AG04450 (cell line): Measurements from ENCODE around the gene FILIP1. TPM values are rescaled to one million over a fixed set of nuclear protein-coding genes. Genes with fewer than 3 reads are reported as not detected.

Source experiments
- CTCF ChIA-PET: fragments of 300-600, 350-600 bp; formaldehyde crosslinking; extraction: SDS; loops from one replicate; lab custom pipeline; 2022; ENCODE audit warnings: antibody characterized with exemption, inconsistent platforms; lab: Charles Lee
- POLR2A ChIA-PET: fragments of 350-600 bp; formaldehyde crosslinking; extraction: SDS; loops from one replicate; lab custom pipeline; 2021; ENCODE audit warnings: antibody characterized with exemption, inconsistent platforms; lab: Yijun Ruan, JAX
- DNase-seq: peaks from one replicate; pipeline ENCODE4 v3.0.0-alpha.2; 2011; ENCODE audit warnings: low read depth, low spot score
- H3K27ac ChIP-seq: one replicate; pipeline ENCODE4 v1.5.1; 2012; ENCODE audit warnings: low read depth, low read length, control low read depth
- H3K27me3 ChIP-seq: one replicate; pipeline ENCODE4 v1.6.0; 2012; ENCODE audit warnings: low read length; ENCODE audit not compliant: control insufficient read depth, insufficient read depth
- H3K4me3 ChIP-seq: 2 replicates; pipeline ENCODE4 v1.5.1; 2011; ENCODE audit warnings: mild to moderate bottlenecking, low read depth, low read length, control low read depth
- H3K9me3 ChIP-seq: 2 replicates; pipeline ENCODE4 v1.5.1; 2012; ENCODE audit warnings: low read length; ENCODE audit not compliant: control insufficient read depth, insufficient read depth
- polyA plus RNA-seq: library from polyadenylated mRNA; depleted of rRNA; stranded (reverse); fragments of >200 nt; gene quantifications from 2 replicates; pipeline ENCODE4 v1.2.3, GENCODE V29; 2011
- TF ChIP-seq, protein P1 (sequence below): IDR thresholded peaks from 2 replicates; pipeline ENCODE4 v1.5.1; 2011; ENCODE audit warnings: low read depth, low read length, control low read depth, inconsistent platforms

Gene FILIP1
- polyA plus RNA-seq, 1 experiment = 0.12 TPM

DNA sequence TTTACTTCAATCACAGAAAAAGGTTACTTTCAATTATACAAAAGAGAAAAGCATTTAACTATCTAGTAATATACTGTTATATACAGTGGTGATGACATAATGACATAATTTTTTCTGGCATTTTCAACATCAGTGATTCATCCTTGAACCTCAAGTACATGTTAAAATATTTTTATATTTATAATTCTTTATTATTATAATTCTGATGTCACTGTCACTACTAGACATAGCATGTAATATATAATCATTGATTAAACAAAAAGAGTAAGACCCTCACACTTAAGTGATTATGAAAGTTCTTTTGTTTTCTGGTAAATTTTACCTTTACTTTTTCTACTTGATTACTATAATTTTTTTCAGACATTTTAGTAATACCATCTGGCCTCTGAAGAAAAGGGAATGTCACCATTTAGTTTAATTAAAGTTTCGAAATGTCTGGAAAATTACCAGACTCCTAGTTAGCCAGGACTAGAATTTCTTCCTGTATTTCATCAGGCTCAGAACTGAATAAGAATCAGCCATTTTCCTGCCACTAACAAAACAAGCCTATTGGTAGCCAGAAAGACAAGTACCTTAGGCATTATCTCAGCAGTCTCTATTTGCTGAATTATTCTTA, 71.5 kb downstream of the FILIP1 start:
- ChIA-PET CTCF (interaction anchor here (1.0 kb wide), 1 partner anchor 125 kb away, joined by 4 read pairs; no protein-coding TSS in a partner anchor), POLR2A (no interaction called here)
- H3K27ac ChIP-seq = no peak overlapping the region
- H3K27me3 ChIP-seq = no peaks in the 10 kb centered on the region
- DNase-seq = no peak
- no peak overlapping the region for H3K4me3 ChIP-seq
- TF ChIP-seq, protein P1, sequence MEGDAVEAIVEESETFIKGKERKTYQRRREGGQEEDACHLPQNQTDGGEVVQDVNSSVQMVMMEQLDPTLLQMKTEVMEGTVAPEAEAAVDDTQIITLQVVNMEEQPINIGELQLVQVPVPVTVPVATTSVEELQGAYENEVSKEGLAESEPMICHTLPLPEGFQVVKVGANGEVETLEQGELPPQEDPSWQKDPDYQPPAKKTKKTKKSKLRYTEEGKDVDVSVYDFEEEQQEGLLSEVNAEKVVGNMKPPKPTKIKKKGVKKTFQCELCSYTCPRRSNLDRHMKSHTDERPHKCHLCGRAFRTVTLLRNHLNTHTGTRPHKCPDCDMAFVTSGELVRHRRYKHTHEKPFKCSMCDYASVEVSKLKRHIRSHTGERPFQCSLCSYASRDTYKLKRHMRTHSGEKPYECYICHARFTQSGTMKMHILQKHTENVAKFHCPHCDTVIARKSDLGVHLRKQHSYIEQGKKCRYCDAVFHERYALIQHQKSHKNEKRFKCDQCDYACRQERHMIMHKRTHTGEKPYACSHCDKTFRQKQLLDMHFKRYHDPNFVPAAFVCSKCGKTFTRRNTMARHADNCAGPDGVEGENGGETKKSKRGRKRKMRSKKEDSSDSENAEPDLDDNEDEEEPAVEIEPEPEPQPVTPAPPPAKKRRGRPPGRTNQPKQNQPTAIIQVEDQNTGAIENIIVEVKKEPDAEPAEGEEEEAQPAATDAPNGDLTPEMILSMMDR = no peak
- H3K9me3 ChIP-seq = no peaks in the 10 kb centered on the region

DNA sequence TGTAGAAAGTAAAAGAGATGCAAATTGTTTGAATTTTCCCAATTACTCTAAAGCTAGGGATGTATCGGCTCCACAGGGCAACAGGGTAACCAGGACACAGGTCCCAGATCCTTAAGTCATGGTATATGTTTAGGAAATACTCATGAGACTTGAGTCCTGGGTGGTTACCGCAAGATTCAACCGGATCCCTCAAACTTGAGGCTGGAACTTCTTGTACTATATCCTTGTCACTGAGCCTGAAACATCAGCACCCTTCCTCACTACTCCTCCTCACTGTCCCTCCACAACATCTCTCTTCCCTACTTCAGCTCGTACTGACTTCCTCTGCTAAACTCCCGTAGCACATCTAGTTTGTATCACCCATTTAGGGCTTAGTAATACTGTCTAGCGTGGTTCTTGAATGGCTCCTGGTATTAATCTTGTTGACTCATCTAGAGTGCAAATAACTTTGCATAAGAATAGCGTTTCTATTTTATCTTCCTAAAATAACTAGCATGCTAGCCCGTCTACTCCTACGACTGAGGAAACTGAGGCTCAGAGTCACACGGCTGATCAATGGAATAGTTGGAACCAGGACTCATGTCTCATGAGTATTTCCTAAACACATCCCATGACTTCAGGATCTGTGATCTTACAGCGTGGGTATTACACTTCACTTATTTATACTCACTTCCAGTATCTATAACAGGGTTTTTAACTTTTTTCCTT, 72.1 kb downstream of the FILIP1 start:
- H3K9me3 ChIP-seq = no peaks in the 10 kb centered on the region
- no peak overlapping the region for H3K27ac ChIP-seq
- ChIA-PET CTCF (no interaction called here), POLR2A (no interaction called here)
- TF ChIP-seq, protein P1 = no peak
- H3K27me3 ChIP-seq = no peaks in the 10 kb centered on the region
- H3K4me3 ChIP-seq = no peak overlapping the region
- DNase-seq = no peak

DNA sequence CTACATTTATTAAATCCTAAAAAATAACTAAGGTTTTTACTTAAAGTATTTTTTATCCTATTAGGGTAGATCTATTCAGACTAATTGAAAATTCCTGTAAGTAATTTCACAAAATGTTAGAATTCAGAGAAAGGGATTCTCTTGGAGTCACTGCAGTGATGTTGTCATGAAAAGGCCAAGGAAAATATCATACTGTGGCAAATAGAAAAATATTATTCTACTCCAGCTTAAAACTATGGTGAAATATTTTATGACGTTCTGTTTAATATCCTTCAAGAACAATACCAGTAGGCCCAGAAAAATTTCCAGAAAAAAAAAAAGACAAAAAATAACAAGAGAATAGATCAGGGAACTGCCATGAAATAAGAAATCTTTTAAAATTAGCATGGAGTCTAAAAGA, 73.6 kb downstream of the FILIP1 start:
- Histone ChIP-seq H3K9me3 (no peaks in the 10 kb centered on the region), H3K27me3 (no peaks in the 10 kb centered on the region), H3K27ac (no peak overlapping the region), H3K4me3 (no peak overlapping the region)
- no peak for DNase-seq
- ChIA-PET CTCF (no interaction called here), POLR2A (no interaction called here)
- TF ChIP-seq, protein P1 = no peak

GRCh38 chr6:75419416-75419815, 74.2 kb downstream of the FILIP1 start:
- H3K27me3 ChIP-seq = no peaks in the 10 kb centered on the region
- no peaks in the 10 kb centered on the region for H3K9me3 ChIP-seq
- TF ChIP-seq, protein P1 = no peak
- H3K4me3 ChIP-seq = no peak overlapping the region
- no peak overlapping the region for H3K27ac ChIP-seq
- DNase-seq = no peak
- POLR2A ChIA-PET = no interaction called here
- CTCF ChIA-PET = no interaction called here

DNA sequence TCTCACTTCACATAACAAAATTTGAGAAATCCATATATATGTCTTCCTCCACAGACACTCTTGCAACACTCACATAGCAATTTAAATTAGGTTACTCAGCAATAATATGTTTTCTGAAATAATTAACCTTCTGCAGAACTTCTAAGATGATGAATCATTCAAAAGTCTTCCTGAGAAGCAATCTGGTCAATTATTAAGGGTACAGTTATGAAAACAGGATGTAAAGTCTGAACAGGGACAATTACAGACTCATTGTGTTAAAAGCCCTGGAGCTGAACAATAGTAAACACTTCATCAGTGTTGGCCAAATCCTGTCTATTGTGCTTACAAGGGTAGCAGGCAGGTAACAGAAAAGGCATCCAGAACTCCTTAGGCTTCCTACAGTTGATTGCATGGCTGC, 75.4 kb downstream of the FILIP1 start:
- no peak overlapping the region for H3K4me3 ChIP-seq
- POLR2A ChIA-PET = no interaction called here
- TF ChIP-seq, protein P1 = no peak
- no peaks in the 10 kb centered on the region for H3K9me3 ChIP-seq
- H3K27ac ChIP-seq = no peak overlapping the region
- no peak for DNase-seq
- H3K27me3 ChIP-seq = no peaks in the 10 kb centered on the region
- CTCF ChIA-PET = interaction anchor here (1.1 kb wide), 1 partner anchor 139 kb away, joined by 3 read pairs; no protein-coding TSS in a partner anchor
